ENCODE measurements around the gene CRIM1.

- TF ChIP-seq CTCF (IDR thresholded peaks at IDR 0.05) (no peak), ZFX (IDR thresholded peaks at IDR 0.05; ENCODE audit: borderline replicate concordance) (no peak)
These were observed 21.6 kb downstream of the CRIM1 start for GRCh38 chr2:36376992-36377738.

Measured in 22Rv1 (cell line).